CD4-positive, alpha-beta T cell treated with Interleukin-4 for 4 hours (primary cell): ENCODE measurements around the gene HRAS.

ENCODE experiments used
- DNase-seq: peaks from one replicate; pipeline ENCODE4 v3.0.0-alpha.2; 2020

HRAS gene

DNA sequence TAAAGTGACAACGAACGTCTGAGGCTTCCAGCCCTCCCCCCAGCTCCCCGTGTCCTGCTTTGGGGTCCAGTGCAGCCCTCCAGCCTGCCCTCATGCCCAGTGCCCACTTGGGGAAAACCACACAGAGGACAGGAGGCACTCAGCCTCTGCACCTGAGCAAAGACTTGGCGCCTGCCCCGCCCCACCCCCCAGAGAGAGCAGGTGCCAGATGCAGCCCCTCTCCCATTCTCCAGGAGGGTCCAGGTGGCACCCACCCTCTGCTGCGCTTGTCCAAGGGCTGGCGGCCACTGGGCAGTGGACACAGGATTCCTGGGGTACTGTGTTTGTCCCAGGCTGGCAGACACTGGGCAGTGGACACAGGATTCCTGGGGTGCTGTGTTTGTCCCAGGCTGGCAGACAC, 44.0 kb downstream of the HRAS start:
- DNase-seq, result no peak

DNA sequence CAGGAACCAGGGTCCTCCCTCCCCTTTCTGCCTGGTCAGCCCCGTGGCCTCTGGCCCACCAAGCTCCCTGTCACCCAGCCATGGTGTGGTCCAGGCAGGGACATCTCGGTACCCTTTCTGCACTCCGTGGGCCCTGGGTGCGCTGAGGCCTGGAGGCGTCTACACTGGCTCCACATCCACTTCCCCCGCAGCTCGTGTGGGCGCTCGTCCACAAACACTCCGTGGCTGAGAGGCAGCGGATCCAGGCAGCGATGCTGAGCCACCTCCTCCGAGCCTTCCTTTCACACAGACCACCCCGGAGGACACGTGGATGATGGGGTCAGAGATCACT, 44.5 kb downstream of the HRAS start:
- DNase-seq, result no peak

DNA sequence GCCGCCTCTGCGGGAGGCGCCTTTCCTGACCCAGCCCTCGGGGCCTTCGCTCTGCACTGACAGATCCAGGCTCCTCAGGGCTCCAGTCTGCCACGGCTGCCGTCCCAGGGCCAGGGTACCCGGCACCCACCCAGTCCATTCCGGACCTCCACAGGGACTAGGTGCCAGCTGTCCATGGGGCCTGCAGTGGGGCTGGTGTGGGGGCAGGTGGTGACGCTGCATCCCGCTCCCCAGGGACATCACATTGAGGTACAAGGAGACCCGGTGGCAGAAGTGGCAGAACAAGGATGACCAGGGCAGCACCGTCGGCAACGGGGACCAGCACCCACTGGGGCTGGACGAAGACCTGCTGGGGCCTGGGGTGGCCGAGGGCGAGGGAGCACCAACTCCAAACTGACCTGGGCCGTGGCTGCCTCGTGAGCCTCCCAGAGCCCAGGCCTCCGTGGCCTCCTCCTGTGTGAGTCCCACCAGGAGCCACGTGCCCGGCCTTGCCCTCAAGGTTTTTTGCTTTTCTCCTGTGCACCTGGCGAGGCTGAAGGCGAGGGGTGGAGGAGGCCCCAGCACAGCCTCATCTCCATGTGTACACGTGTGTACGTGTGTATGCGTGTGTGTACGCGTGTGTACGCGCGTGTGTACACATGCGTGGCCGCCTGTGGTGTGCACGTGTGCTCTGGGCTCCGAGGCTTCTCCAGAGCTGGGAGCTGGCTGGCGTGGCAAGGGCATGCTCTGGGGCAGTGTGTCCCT, 45.0 kb downstream of the HRAS start:
- DNase-seq, result no peak

DNA sequence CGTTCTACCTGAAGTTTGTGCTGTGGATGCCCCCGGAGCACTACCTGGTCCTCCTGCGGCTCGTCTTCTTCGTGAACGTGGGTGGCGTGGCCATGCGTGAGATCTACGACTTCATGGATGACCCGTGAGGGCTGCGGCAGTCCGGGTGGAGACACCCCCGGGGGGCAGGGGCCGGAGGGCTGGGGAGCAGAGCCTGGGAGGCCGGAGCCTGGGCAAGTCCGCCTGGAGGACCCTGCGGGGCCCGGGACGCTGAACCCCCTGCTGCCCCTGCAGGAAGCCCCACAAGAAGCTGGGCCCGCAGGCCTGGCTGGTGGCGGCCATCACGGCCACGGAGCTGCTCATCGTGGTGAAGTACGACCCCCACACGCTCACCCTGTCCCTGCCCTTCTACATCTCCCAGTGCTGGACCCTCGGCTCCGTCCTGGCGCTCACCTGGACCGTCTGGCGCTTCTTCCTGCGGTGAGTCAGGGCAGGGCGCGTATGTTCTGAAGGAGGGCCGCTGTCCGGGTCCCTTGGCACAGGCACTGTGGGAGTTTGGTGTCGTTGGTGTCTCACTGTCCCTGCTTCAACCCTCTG, 45.7 kb downstream of the HRAS start:
- DNase-seq, result no peak

DNA sequence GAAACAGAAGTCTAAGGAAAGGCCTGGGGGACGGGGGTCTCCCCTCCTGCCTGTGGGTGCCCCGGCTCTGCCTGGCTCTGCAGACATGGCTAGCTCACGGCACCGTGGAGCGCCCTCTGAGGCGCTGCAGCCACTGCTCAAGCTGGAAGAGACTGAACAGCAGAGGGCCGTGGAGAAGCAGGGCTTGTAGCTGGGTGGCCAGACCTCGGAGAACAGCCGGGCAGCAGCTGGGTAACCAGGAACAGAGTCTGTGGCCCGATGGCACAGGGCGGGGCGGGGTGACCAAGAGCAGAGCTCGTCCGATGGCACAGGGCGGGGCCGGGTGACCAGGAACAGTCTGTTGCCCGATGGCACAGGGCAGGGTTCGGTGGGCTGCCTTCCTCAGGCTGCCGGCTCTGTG, 46.4 kb downstream of the HRAS start:
- no peak for DNase-seq

DNA sequence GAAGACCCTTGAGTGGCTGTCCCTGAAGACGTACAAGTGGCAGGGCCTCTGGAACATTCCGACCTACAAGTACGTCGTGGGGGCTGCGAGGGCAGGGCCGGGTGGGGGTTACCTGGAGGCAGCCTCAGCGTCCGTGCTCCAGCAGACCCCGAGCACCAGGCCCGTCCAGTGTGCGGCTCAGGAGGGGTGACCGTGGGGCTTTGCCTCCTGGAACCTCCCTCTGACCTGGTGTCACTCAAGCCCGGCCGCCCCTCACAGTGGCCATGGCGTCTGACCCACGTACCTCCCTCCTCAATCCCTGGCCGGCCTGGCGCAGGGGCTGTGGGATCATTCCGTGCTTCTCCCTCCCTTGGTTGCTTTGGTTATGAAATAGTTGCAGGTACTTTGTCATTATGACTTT, 46.8 kb downstream of the HRAS start:
- DNase-seq, result no peak

DNA sequence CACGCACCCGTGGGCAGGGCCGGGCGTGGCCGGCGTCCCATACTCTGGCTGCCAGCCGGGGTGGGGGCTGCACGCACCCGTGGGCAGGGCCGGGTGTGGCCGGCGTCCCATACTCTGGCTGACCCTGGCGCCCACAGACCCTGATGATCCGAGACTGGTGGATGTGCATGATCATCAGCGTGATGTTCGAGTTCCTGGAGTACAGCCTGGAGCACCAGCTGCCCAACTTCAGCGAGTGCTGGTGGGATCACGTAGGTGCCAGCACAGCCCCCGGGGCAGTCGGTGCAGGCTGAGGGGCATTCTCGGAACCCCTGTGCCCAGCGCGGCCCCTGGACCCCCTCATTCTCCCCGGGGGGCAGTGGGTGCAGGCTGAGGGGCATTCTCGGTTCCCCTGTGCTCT, 47.3 kb downstream of the HRAS start:
- DNase-seq, result no peak

DNA sequence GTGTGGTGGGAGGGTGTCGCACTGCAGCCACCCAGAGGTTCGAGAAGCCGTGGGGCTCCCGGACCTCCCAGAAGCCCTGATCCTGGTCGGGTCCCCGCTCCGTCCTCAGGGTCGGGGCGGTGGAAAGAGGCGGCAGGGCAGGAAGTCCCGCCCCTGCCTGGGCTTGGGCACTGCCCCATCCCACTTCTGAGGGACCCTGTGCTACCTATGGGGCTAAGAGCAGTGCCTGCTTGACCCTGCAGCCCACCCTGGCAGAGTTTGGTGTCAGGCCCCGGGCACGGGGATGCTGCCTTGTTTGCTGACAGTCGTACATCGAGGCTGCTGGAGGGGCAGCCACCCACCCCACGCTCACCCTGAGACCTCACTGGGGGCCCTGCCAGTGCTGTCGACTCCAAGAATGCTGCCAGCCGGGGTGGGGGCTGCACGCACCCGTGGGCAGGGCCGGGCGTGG, 47.8 kb downstream of the HRAS start:
- DNase-seq, result no peak

DNA sequence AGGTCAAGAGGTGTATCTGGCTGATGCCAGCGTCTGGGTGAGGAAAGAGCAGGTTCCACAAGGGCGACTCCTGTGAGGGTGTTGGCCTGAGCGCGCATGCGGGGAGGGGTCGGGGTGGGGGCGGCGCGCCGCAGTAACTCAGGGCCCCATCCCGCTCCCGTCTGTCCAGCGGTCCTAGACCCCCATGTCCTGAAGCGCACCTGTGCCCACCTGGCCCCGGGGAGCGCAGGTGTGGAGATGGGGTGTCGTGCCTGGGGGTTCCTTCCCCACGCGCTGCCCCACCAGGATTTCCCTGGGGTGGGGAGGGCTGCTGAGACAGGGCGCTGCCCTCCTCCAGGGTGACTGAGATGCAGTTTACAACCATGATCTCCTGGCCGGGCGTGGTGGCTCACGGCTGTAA, 49.2 kb downstream of the HRAS start:
- no peak for DNase-seq

DNA sequence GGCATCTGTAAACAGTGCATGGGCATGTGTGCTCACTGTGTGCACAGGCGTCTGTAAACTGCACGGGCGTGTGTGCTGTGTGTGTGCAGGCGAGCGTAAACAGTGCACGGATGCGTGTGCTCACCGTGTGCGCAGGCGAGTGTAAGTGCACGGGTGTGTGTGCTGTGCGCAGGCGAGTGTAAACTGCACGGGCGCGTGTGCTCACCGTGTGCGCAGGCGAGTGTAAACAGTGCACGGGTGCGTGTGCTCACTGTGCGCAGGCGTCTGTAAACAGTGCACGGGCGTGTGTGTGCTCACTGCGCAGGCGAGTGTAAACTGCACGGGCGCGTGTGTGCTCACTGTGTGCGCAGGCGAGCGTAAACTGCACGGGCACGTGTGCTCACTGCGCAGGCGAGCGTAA, 50.8 kb downstream of the HRAS start:
- no peak for DNase-seq
